Measurements from ENCODE around the gene MAP4K1. TPM values are rescaled to one million over a fixed set of nuclear protein-coding genes. Genes with fewer than 3 reads are reported as not detected.

The MAP4K1 gene
- total RNA-seq, 1 experiment from 2014 or later, result 11.1 TPM

GRCh38 chr19:38616265-38616664, 1.5 kb downstream of the MAP4K1 start:
- Histone ChIP-seq H3K27ac (ENCODE audit: low read length) (no peak overlapping the region), H3K4me3 (ENCODE audit: low read depth in 2 of 2, low read length in 2 of 2) (no peak overlapping the region), H3K36me3 (ENCODE audit: control insufficient read depth, insufficient read depth, low read length) (peaks cover 7% of the 10 kb centered on the region), H3K9me3 (ENCODE audit: control insufficient read depth, insufficient read depth, low read depth, low read length) (no peaks in the 10 kb centered on the region), H3K4me1 (ENCODE audit: control insufficient read depth, insufficient read depth, low read length) (peaks cover 16% of the 10 kb centered on the region), H3K27me3 (ENCODE audit: control insufficient read depth, insufficient read depth, low read length) (no peaks in the 10 kb centered on the region)
- no peak for DNase-seq (ENCODE audit: low read depth, low spot score)
- no peak for ATAC-seq
- TF ChIP-seq POLR2AphosphoS5 (IDR thresholded peaks at IDR 0.05; ENCODE audit: low read depth, low read length) (no peak), REST (IDR thresholded peaks at IDR 0.05; ENCODE audit: insufficient read depth in 1 of 2, low read depth in 2 of 2, low read length in 1 of 2) (no peak), TCF7L2 (IDR thresholded peaks at IDR 0.05; ENCODE audit: low read depth, low read length) (no peak), CTCF (IDR thresholded peaks at IDR 0.05) (no peak), SIN3A (IDR thresholded peaks at IDR 0.05; ENCODE audit: borderline replicate concordance, insufficient read depth, low read depth, low read length) (no peak)
- intact Hi-C loops (cut with micrococcal nuclease; ENCODE audit: unreplicated experiment) (loop anchor here (5.0 kb wide), 2 partner anchors 74 to 99 kb away; no protein-coding TSS in a partner anchor), in situ Hi-C loops (cut with HindIII; ENCODE audit: low pct_unique_long_range_greater_than_20kb, low sequenced_read_pairs) (loop anchor here (5.0 kb wide), 1 partner anchor 69 kb away; no protein-coding TSS in a partner anchor)
- no TSS peak for BruUV-seq (replicated peaks)
- POLR2A ChIA-PET, result interaction anchor here (0.6 to 0.7 kb wide), 2 partner anchors 18 to 26 kb away, joined by 3 to 21 read pairs; no protein-coding TSS in a partner anchor
- CTCF ChIA-PET, result interaction anchor here (0.6 to 0.9 kb wide), 5 partner anchors 26 to 634 kb away, joined by 3 to 8 read pairs (median 6); partner anchors contain the start of gene FAM98C

- H3K27ac ChIP-seq (ENCODE audit: low read length), result no peak overlapping the region
- BruUV-seq (replicated peaks), result no TSS peak
- ChIA-PET CTCF (interaction anchor here (0.5 to 1.6 kb wide), 5 partner anchors 19 to 253 kb away, joined by 3 to 6 read pairs (median 5); partner anchors contain the start of gene FAM98C), POLR2A (interaction anchor here (0.7 to 0.9 kb wide), 3 partner anchors 11 to 1512 kb away, joined by 7 to 27 read pairs (median 15); no protein-coding TSS in a partner anchor)
- ATAC-seq (no peak), DNase-seq (ENCODE audit: low read depth, low spot score) (no peak)
- in situ Hi-C loops (cut with HindIII; ENCODE audit: low pct_unique_long_range_greater_than_20kb, low sequenced_read_pairs) (loop anchor here (5.0 kb wide), 1 partner anchor 68 kb away; no protein-coding TSS in a partner anchor), intact Hi-C loops (cut with micrococcal nuclease; ENCODE audit: unreplicated experiment) (loop anchor here (5.0 kb wide), 2 partner anchors 73 to 98 kb away; no protein-coding TSS in a partner anchor)
- H3K4me1 ChIP-seq (ENCODE audit: control insufficient read depth, insufficient read depth, low read length), result peaks cover 13% of the 10 kb centered on the region
- H3K4me3 ChIP-seq (ENCODE audit: low read depth in 2 of 2, low read length in 2 of 2), result no peak overlapping the region
- no peaks in the 10 kb centered on the region for H3K36me3 ChIP-seq (ENCODE audit: control insufficient read depth, insufficient read depth, low read length)
- TF ChIP-seq CTCF (IDR thresholded peaks at IDR 0.05), result no peak
- TF ChIP-seq TCF7L2 (IDR thresholded peaks at IDR 0.05; ENCODE audit: low read depth, low read length), result no peak
- TF ChIP-seq REST (IDR thresholded peaks at IDR 0.05; ENCODE audit: insufficient read depth in 1 of 2, low read depth in 2 of 2, low read length in 1 of 2), result no peak
- no peak for TF ChIP-seq SIN3A (IDR thresholded peaks at IDR 0.05; ENCODE audit: borderline replicate concordance, insufficient read depth, low read depth, low read length)
- no peak for TF ChIP-seq POLR2AphosphoS5 (IDR thresholded peaks at IDR 0.05; ENCODE audit: low read depth, low read length)
- H3K9me3 ChIP-seq (ENCODE audit: control insufficient read depth, insufficient read depth, low read depth, low read length), result no peaks in the 10 kb centered on the region
- no peaks in the 10 kb centered on the region for H3K27me3 ChIP-seq (ENCODE audit: control insufficient read depth, insufficient read depth, low read length)
Observed at GRCh38 chr19:38615007-38615581, 2.7 kb downstream of the MAP4K1 start.
